HepG2 (cell line): Measurements from ENCODE around the gene RNASE8. TPM values are rescaled to one million over a fixed set of nuclear protein-coding genes. Genes with fewer than 3 reads are reported as not detected.

Experiments used
- EEA1 ChIP-seq: sonication (generic); formaldehyde crosslinking; IDR thresholded peaks from 2 replicates; pipeline ENCODE4 v1.5.1; 2020; ENCODE audit warnings: mild to moderate bottlenecking, missing genetic modification reagents, borderline replicate concordance
- ZHX2 ChIP-seq, 2 experiments: sonication (generic) in 1 of 2; formaldehyde crosslinking in 1 of 2; IDR thresholded peaks; 2 replicates each; pipeline versions ENCODE4 v1.6.1 to v1.9.0; 2014 to 2022; ENCODE audit warnings: antibody characterized with exemption in 1 of 2, borderline replicate concordance in 1 of 2, inconsistent platforms in 1 of 2, low read depth in 1 of 2, missing genetic modification reagents in 1 of 2
- ZNF513 ChIP-seq: sonication (generic); formaldehyde crosslinking; conservative IDR thresholded peaks from 2 replicates; pipeline ENCODE4 v1.5.0; 2020; ENCODE audit warnings: missing genetic modification reagents
- polyA plus RNA-seq, 8 experiments: library from polyadenylated mRNA; depleted of rRNA in 3 of 8; stranded (reverse) in 7 of 8; unstranded in 1 of 8; fragments of >200 nt; fragmentation: Illumina TruSeq in 4 of 8; extraction: Trizol in 4 of 8; gene quantifications; 2 replicates each; pipeline versions ENCODE4 v1.2.1 to v1.2.3, GENCODE V29; 2011 to 2016; ENCODE audit warnings: low read depth in 4 of 8, missing spikeins in 1 of 8, mixed read lengths in 1 of 8; ENCODE audit not compliant: insufficient read depth in 1 of 8
- total RNA-seq, 5 experiments: library from RNA; depleted of rRNA; stranded (reverse); fragments of >200 nt; fragmentation: Illumina TruSeq; extraction: Trizol; gene quantifications; 2 replicates each; pipeline ENCODE4 v1.2.3, GENCODE V29; 2016; ENCODE audit warnings: low read depth in 1 of 5

The RNASE8 gene
- total and polyA plus RNA-seq, 2 of the 13 experiments (the other 11 are each of a cell fraction or from before 2014, with no cell fraction given) = not detected

- TF ChIP-seq ZNF513 (CRISPR knock-in tag) = no peak
- TF ChIP-seq ZHX2 (IDR thresholded peaks at IDR 0.05; ENCODE audit: low read depth) = peak; percentile 71; the same call in 1 of the 2 replicates
- TF ChIP-seq ZHX2 (CRISPR knock-in tag; IDR thresholded peaks at IDR 0.05; ENCODE audit: borderline replicate concordance) = no peak
- no peak for TF ChIP-seq EEA1 (CRISPR knock-in tag)
- TF ChIP-seq, all 625 proteins: peak for 298
These were observed 2.0 kb upstream of the RNASE8 start (continued) for GRCh38 chr14:21055432-21056117.
